Lung microvascular endothelial cell (primary cell): Measurements from ENCODE around the gene BAIAP2L1. TPM values are rescaled to one million over a fixed set of nuclear protein-coding genes. Genes with fewer than 3 reads are reported as not detected.
"Not testable (repeated sequence)": the region's sequence is repeated elsewhere in the genome, so short reads cannot be mapped to it uniquely, and the experiment has no call there.

Source experiments
- DNase-seq, 2 donors: peaks; one replicate each; pipeline versions ENCODE4 v3.0.0 to v3.0.0-alpha.2; 2010; ENCODE audit warnings: low read depth in 2 of 2
- total RNA-seq: library from RNA; depleted of rRNA; stranded (reverse); fragments of >200 nt; gene quantifications from 2 replicates; pipeline ENCODE4 v1.2.1, GENCODE V29; 2014

The BAIAP2L1 gene
- total RNA-seq, 1 donor from 2014 or later: under 0.01 TPM

DNA sequence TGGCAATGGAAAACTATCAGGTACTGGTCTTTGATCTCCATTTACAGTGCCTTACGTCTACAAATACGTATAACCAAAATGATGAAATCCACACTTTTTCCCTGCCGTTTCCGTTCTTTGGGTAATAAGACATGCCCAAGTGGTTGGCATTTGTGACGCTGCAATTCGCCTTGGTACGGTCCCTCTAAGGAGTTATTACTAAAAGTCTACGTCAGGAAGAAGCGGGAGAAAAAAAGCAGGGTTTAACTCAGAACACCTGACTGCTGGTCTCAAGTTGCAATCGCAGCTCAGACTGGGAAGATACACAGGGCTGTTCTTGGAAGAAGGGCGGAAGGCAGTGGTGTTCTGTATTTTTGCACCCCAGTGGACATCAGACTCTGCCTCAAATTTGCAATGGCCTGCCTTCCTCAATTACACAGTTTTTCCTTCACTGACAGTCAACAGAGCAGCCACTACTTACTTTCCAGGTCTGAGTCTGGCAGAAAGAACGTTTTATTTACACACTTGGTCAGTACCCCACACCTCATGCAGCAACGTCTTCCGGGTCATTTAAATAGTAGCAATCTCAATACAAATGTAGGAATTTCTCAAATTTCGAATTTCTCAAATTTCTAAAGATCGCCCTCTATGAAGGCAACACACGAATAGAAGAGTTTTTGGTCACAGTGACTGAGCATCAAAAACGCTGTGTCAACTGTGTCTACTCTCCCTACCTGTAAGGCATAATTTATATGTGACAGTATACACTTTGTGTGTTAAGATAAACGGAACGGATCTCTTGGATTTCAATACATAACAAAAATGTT lies 2.1 kb downstream of the BAIAP2L1 start:
- no peak for DNase-seq

DNA sequence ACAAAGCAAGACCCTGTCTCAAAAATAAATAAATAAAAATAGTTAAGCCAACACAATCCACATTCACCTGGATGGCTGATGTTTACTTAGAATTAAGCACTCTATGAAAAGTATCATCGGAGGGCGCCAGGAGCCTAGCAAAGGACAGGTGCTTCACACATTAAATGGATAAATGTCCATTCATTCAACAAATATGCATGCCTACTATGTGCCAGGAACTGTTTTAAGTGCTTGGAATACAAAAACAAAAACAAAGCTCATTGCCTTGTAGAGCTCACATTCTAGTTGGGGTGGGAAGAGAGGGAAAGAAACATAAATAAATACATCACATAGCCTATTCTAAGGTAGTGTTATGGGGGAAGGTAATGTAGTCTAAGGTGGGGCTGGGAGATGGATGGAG lies 4.1 kb downstream of the BAIAP2L1 start:
- no peak for DNase-seq

- no peak for DNase-seq
Measured at GRCh38 chr7:98395951-98396350, 4.9 kb downstream of the BAIAP2L1 start.

- no peak for DNase-seq
Measured at GRCh38 chr7:98395481-98395880, 5.4 kb downstream of the BAIAP2L1 start.

- peak in 1 of 2 donors; percentile 25 for DNase-seq
Measured at GRCh38 chr7:98394377-98394836, 6.5 kb downstream of the BAIAP2L1 start.

GRCh38 chr7:98387544-98388226 lies 13.2 kb downstream of the BAIAP2L1 start:
- no peak for DNase-seq

- no peak for DNase-seq
Measured at GRCh38 chr7:98387131-98387530, 13.8 kb downstream of the BAIAP2L1 start.

GRCh38 chr7:98385532-98385931 lies 15.4 kb downstream of the BAIAP2L1 start:
- not testable (repeated sequence) for DNase-seq

GRCh38 chr7:98378210-98378819 lies 22.6 kb downstream of the BAIAP2L1 start:
- no peak for DNase-seq

DNA sequence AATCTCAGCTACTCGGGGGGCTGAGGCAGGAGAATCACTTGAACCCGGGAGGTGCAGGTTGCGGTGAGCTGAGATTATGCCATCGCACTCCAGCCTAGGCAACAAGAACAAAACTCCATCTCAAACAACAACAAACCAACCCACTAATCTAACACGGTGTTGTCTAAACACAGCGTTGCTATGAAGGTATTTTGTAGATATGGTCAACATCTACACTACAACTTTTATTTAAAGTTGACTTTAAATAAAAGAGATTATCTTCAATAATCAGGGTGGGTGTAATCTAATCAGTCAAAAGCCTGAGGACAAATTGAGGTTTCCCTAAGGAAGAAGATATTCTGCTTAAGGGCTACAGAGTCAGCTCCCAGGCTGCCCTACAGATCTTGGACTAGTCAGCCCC lies 24.2 kb downstream of the BAIAP2L1 start:
- DNase-seq: no peak

- DNase-seq: peak in 1 of 2 donors; percentile 10
Measured at GRCh38 chr7:98375664-98376063, 25.2 kb downstream of the BAIAP2L1 start.

GRCh38 chr7:98374285-98374680 lies 26.6 kb downstream of the BAIAP2L1 start:
- no peak for DNase-seq

DNA sequence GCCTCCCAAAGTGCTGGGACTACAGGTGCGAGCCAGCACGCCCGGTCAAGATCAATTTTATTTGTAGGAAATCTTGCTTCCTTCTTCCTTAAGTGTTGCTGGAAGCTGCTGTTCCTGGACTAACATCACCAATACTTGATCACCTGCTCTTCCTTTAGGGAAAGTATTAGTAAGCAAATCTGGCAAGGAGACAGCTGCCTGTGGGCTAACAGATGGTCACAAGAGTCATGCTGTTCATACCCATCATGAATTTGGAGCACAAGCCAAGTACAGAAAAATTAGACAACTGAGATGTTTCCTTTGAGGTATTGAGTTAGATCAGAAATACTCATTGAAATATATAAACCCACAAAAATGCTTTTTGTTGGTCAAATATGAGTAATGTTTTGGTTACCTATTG lies 27.9 kb downstream of the BAIAP2L1 start:
- peak in 1 of 2 donors; percentile 52 for DNase-seq

GRCh38 chr7:98369726-98370125 lies 31.2 kb downstream of the BAIAP2L1 start:
- DNase-seq: peak in 1 of 2 donors; percentile 15

DNA sequence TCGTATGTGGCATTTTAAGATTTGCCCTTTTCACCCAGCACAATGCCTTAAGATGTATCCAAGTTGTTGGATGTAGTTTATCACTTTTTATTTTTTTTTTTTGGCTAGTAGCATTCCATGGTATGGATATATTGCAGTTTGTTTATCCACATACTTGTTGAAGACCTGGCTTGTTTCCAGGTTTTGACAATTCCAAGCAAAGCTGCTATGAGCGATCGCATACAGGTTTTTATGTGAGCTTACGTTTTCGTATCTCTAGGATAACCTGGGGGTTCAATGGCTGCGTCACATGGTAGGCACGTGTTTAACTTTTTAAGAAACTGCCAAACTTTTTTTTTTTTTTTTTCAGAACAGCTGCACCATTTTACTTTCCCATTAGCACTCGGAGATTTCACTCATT lies 32.2 kb downstream of the BAIAP2L1 start:
- DNase-seq: peak; percentile 26 to 35

DNA sequence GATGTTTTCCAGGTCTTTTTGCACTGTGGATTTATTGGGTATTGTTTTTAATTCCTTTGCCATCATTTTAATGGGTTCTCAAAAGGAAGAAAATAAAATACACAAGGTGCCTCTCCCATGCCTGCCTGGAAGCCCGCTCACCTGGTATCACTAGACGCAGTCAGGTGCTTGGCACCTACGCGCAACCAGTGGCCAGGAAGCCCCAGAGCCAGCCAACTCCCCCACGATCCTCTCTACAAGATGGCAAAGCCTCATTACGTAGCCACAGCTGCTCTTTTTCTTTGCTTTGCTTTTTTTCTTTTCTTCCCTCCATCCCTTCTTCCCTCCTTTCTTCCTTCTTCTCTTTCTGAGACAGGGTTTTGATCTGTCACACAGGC lies 34.3 kb downstream of the BAIAP2L1 start:
- DNase-seq: no peak

- DNase-seq: peak; percentile 42 to 73
Measured at GRCh38 chr7:98365863-98366561, 34.9 kb downstream of the BAIAP2L1 start.

- no peak for DNase-seq
Measured at GRCh38 chr7:98364220-98364619, 36.7 kb downstream of the BAIAP2L1 start.

DNA sequence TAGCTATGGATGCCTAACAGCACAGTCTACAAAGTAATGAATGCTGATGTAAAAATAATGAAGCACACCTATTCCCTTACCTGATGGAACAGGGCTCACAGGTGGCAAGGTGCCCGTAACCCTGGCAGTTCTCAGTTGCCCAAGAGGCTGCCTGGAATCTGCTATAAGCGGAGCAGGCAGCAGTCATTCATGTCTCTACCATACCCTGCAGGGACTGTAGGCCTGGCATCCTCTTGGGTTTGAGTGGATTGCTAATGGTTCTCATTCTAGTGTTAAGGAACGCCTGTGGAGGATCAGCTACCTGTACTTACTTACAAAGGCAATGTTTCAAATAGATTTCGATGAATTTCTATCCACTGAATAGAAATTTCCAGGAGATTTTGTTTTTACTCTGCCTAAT lies 38.4 kb downstream of the BAIAP2L1 start:
- DNase-seq: no peak

DNA sequence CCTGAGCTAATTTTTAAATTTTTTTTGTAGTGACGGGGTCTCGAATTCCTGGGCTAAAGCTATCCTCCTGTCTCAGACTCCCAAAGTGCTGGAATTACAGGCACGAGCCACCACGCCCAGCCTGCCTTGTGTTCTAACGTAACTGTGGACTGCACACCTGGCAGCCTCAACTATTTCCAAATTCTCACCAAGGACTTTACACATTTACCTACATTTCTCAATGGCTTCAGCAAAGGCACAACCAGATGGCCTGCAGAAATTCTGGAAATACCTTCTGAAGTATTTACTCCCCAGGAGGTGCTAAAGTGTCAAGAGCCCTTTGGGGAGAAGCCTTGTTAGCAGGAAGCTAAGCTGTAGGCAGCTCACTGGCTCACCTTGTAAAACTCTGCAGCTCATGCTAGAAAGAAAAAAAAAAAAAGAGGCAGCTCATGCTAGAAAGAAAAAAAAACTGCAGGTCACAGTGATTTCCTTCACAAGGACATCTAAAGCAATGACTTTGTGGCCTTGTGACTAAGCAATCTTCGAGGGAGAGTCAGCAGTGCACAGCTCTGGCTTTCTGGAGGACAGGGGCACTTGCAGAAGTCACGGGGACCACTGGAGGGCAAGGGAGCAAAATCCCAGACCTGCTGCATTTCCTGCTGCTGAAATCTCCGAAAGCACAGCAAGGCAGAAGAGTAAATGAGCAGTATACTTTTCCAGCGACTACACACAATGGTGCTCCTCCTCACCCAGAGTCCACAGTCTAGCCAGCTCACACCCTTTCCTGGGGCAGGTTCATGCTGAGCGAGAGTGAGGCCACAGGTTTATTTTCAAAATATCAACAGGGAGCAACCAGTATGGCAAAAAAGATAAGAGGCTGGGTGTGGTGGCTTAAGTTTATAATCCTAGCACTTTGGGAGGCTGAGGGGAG lies 40.4 kb downstream of the BAIAP2L1 start:
- peak in 1 of 2 donors; percentile 17 for DNase-seq

DNA sequence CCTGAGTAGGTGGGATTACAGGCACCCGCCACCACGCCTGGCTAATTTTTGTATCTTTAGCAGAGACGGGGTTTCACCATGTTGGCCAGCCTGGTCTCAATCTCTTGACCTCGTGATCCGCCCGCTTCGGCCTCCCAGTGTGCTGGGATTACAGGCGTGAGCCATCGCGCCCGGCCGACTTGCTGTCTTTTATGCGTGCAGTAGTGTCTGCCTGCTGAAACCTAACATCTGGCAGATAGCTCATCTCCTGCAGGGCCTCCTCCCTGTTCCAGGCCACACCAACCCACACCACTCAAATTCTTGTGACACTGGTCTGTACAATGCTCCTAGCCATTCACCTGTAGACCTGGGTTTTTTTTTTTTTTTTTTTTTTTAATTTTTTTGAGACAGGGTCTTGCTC lies 41.5 kb downstream of the BAIAP2L1 start:
- no peak for DNase-seq
